Stimulated activated CD8-positive, alpha-beta memory T cell treated with anti-CD3 and anti-CD28 coated beads, Interleukin-15, amount 100 ng/mL, for 48 hours (primary cell): ENCODE measurements around the gene TSPAN5.

Source experiments
- DNase-seq, 2 donors: peaks; one replicate each; pipeline ENCODE4 v3.0.0-alpha.2; 2020; ENCODE audit warnings: low read depth in 2 of 2

Gene TSPAN5

DNA sequence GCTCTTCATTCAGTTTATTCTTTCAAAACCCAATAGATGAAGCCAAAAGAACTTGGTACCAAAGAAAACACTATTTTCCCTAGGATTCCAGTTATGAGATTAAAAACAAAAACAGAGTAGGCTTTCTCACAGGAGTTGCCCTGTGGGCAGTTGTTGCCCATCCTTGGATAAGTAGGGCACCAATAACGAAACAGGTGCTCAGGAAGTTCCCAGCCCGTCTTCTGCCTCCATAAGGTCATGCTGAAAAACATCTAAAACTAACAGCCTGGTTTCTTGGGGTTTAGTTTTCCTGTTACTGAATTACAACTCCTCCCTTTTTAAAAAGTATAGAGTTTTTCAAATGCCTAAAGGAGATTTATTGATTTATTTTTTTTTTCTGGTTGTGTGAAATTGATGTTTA lies 14.7 kb downstream of the TSPAN5 start:
- no peak for DNase-seq

DNA sequence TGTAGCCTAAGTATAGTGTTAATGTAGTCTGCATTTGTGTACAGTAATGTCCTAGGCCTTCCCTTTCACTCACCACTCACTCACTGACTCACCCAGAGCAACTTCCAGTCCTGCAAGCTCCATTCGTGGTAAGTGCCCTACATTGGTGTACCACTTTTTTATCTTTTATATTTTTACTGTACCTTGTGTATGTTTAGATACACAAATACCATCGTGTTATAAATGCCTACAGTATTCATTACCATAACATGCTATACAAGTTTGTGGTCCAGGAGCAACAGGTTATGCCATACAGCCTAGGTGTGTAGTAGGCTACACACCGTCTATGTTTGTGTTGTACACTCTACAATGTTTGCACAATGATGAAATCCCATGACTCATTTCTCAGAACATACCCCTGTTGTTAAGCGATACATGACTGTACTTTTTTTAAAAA lies 15.4 kb downstream of the TSPAN5 start:
- DNase-seq: no peak

DNA sequence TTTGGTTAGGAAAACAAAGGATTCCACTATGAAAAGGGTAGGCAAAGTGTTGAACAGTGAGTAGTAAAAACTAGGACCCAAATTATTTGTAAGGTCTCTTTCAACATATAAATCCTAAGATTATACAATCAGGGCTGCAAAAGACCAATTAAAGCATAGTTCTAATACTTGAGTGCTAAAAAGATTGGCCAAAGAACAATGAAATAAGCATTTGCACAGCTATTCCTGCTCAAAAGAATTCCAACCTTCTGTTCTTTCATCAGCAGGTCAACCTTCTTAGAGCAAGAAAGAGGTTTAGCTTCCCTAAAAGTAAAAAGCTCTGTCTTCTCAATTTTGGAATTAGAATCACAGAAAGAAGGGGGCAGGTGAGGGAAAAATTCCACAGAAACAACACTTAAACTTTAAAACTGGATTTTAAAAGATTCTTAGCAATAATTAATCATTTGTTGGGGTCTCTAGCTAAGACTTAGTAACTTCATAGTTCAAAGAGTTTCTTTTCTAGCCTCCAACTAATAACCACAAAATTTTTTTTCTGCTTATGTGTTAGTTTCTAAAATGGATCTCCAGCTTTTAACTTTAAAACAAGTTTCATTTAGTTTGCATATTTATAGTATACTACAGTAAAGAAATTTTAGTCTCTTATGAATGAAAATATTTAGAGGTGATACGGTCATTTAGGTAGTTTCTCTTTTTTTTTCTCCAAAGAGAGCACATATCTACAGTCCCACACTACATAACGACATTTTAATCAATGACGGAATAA lies 16.3 kb downstream of the TSPAN5 start:
- no peak for DNase-seq

DNA sequence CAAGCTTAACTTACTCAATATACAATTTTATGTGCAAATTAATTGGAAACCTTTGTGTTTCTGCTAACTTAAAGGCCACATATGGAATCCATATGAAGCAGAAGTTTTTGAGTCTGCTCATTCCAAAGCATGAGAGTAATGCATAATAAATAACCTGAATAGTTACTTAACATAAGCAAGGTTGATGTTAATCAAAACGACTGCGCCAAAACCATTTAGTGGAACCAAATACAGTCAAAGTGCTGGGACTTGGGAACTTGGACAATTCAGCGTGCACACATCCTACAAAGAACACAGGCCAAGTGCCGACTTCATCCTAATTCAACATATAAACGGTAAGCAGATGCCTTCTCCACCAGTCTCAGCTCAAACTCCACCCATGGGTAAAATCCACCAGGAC lies 17.0 kb downstream of the TSPAN5 start:
- DNase-seq: no peak

DNA sequence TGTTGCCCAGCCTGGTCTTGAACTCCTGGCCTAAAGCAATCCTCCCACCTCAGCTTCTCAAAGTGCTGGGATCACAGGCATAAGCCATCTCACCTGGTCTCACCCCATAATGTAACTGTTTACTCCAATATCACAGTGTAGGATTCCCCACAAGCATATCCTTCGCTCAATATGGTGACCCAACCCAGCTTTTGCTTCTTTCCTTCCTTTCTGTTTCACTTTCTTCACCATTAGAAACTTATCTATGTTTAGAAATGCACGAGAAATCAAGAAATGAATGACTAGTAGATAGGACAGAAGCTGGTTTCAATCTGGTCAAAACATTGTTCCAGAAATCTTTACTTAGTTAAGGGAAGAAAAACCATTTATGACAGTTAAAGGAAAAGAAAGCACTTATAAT lies 18.9 kb downstream of the TSPAN5 start:
- no peak for DNase-seq

DNA sequence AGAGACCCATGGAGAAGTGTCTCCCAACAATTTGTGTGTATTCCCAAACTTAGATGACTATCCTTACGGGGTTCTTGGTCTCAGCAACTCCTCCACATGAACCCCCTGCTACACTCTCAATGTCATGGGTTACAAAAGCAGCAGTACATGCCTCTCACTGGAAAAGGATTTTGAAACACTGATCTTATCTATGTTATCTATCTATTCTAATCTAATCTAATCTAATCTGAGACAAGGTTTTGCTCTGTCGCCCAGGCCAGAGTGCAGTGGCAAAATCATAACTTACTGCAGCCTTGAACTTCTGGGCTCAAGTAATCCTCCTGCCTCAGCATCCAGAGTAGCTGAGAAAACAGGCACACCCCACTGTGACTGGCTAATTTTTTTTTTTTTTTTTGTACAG lies 19.3 kb downstream of the TSPAN5 start:
- no peak for DNase-seq

DNA sequence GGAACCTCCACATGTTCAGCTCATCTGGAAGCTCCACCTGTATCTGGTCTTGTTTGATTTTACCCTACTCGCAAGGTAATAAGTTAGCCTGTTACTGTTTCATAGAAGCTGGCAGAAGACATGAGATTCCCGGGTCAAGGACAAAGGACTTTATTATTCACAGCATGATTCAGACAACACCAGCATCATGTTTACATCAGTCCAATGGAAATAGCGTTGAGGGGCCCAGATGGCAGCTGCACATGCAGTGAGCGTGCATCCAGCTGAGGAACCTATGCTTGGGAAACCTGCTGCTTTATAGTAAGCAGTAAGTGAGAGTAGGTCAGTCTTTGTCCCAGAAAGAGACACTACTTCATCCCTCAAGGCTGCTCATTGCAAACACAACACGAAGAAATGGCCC lies 19.8 kb downstream of the TSPAN5 start:
- DNase-seq: no peak

DNA sequence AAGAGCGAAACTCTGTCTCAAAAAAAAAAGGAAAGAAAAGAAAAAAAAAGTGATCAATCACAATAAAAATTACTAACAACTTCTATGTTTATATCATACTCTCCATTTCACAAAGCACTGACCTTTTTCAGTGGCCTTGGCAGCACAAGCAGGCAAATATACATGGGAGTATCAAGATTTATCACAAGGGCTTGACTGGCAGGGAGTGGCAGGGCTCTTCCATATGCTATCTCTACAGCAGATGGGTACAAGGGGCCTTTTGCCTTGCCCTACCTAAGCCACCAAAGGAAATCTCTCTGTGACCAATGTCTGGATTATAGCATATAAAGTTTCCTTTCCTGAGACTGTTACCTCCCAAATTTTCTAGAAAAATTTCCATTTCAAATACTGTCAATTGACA lies 24.4 kb downstream of the TSPAN5 start:
- DNase-seq: no peak

DNA sequence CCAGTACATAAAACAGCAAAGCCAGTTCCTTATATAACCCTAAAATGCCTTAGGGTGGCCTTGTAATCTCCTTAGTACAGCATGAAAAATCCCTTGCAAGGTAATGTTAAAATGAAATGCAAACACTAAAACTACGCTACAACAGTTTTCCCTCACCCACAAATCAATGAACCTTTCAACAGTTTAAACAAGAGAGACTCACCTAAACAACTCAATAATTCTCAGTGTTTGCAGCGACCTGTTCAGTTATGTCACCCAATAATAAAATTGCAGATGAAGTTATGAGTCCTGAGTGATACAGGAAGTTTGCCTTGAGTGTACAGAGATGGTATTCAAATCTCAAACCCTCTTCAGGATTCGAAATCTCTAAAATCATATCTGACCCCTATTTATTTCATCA lies 25.3 kb downstream of the TSPAN5 start:
- no peak for DNase-seq

DNA sequence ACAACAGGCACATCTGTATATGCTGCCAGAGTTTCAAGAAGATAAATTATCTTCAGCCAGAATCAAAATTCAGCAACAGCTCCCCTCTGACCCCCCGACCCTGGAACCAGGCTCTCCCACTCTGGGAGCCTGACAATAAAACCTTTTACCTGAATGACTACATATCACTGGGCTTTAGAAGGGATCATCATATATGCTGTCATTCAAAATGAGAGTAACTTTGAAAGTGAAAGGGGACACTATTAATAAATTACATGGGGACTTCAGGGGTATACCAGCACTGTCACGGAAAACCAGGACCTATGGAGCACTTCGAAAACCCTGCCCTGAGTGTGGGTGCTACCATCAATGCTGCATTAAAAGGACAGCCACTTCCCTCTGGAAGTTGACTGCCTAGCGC lies 26.2 kb downstream of the TSPAN5 start:
- no peak for DNase-seq

DNA sequence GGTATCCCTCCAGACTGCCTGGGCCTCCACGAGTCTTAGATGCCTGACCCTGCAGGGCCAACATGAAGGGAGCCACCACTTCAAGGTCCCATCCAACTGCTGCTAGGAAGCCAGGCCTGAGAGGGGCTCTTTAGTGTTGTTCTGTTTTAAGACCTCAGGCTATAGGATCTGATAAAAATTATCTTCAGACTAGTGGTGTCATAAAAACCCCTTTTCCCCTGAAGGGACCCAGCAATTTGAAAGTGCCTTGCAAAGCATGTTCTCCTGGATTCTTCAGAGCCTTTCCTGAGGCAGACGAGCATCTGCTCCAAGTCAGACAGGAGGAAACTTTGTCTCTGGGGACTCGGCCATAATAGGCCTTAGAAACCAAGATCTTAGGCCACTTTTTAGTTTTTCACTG lies 26.9 kb downstream of the TSPAN5 start:
- DNase-seq: no peak

DNA sequence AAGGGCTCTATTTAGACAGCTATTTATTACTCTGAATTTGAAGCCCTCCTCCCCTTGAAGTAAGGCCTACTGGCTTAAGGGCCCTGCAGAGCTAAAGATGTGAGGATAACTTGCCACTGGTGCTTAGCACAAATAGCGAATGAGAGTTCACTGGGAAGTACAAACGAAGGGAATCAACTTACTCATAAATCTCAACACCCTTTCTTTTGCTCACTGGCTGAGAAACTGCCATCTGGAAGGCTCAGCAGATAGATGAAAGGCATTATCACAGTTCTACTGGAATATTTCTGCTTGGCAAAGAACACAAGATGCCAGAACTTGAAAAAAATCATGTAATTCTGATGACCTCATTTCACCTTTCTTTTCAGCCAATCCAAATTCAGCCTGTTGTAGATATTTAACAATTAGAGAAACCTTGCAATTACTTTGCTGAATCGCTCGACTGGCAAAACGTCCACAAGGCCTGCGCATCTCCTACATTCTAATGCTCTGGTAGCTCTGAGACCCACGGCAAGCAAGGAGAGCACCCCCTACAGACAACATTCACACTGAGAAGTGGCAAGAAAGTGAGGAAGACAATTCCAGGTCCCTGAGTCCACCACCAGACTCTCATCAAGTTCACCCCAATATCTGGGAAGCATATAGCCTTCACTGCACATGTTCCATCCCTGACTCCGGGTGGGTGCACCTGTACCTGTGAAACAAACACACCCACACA lies 27.5 kb downstream of the TSPAN5 start:
- DNase-seq: no peak

DNA sequence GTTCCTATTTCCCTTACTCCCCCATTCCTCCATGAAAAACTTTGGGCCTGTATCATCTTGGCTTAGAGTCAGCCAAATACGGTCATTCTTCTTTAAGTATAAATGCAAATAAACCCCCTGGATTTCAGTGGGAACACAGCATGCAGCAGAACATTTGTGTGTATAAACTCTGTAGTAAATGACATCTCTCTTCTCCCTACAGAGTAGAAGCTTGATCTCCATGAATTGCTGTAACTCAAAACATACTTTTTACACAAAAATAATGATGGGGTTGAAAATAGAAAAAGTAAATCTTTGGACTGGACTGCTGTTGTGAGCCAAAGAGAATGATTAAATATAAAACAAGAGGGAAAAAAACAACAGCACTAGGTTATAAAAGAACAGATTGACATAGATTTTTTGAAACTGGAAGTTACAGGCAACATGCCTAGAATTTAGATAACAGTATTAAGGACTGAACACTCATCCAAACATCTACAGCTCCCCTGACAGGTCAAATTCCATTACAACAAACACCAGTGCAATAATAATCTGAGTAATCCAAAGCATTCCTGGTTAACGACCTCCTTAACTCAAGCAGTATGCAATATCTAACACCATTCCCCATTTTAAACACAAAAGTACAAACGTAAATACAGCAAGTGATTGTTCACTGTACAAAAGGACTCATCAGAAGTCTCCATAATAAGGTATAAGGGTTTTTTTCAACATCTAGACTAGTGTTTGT lies 30.7 kb downstream of the TSPAN5 start:
- no peak for DNase-seq

DNA sequence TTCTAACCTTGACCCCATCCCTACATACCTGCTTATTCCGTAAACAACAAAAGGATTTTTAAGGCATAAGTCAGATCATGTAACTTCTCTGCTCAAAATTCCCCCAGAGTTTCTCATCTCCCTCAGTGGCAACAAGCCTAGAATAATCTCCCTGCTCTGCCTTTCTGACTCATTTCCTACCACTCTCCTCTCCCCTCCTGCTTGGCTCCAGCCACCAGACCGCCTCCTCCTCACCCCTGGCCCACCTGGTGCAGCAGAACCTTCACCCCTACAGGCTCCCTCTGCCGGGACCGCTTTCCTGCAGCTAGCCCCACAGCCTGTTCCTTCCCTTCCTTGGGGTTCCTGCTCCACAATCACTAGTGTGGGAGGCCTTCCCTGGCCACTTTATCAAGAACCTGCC lies 32.1 kb downstream of the TSPAN5 start:
- DNase-seq: no peak

DNA sequence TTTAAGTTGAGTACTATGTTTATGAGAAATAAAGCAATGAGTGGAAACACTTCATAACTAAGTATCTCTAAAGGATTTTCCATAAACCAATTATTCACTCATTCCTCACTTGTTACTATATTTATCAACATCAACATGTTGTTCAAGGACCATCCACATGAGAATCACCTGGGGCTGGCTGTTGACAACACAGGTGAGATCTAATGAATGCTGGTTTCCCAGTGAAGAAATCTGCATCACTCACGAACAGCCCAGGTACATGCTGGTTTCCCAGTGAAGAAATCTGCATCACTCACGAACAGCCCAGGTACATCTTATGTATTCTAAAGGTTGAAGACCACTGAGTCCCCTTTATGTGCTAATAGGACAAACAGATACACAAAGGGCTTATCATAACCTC lies 32.5 kb downstream of the TSPAN5 start:
- DNase-seq: no peak

DNA sequence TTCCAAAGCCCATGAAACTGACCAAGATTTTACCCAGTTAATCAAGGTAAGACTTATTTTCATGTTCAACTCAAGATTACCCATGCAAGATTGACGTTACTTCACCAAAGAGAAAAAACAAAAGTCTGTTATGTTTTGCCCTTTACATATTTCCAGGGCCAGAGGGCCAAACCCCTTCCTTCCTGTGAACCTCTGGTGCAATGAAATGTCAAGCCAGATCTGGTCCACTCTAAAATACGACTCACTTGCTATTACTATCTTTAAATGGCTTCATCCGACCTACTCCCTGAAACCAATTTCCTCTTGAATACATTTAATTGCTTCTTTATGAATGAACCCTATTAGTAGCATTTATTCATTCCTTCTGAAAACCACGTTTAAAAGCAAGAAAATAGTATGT lies 33.0 kb downstream of the TSPAN5 start:
- DNase-seq: no peak

DNA sequence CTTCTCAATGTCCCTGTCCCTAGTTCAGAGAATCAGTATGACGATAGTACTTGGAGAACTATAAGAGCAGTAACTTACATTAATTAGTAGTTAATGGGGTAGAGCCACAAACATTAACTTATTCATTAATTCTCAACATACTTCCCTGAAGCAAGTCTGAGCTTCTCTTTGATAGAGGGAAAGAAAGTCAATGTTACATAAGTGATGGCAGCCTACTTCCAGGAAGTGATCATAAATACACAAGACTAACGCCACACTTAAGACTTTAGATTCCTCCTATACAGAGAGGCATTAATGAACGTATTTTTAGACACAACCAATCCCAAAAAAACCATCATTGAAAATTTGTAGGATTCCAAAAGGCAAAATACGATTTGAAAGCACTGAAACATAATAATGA lies 33.8 kb downstream of the TSPAN5 start:
- no peak for DNase-seq

DNA sequence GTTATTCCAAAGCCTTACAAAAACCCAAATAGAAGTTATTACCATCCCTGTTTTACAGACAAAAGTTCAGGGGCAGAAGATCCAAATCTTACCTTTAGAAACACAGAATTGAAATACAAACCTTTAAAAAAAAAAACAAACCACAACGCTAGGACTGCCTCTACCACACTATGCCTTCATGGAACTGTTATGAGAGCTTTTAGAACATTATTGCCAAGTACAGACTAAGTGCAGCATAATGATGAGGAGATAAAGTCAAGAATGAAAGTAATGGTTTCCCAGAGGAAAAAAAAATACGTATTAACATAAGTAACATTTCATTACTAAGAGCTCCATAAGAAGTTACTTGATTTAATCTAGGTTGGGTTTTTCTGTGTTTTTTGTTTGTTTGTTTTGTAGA lies 34.3 kb downstream of the TSPAN5 start:
- DNase-seq: no peak

DNA sequence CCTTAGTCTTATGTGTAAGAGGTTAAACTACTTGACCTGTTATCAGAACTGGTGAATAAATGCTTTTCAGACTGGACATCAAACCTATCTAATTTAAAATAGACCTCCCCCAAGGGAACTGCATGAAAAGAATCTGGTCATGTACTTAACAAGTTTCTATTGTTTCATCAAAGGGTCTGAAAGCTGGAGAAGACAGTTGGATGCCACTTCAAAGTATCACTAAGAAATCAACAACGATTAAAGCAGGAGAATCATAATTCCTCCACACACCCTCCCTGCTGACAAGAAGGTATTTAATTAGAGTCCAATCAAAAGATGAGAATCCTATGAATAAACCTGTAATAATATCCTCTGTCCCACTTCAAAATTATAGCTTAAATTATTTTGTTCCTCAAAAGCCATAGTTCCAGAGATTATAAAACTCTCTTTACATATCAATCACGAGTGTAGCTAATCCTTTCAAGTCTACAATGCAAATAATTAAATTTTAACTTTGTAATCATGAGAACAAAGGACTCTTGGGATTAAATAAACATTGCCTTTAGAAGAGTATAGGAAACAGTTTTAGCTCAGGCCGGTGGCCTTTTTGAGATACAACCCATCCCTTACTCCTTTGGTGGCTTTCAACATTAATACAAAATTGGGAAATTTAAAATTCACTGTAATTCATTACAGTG lies 35.1 kb downstream of the TSPAN5 start:
- no peak for DNase-seq

DNA sequence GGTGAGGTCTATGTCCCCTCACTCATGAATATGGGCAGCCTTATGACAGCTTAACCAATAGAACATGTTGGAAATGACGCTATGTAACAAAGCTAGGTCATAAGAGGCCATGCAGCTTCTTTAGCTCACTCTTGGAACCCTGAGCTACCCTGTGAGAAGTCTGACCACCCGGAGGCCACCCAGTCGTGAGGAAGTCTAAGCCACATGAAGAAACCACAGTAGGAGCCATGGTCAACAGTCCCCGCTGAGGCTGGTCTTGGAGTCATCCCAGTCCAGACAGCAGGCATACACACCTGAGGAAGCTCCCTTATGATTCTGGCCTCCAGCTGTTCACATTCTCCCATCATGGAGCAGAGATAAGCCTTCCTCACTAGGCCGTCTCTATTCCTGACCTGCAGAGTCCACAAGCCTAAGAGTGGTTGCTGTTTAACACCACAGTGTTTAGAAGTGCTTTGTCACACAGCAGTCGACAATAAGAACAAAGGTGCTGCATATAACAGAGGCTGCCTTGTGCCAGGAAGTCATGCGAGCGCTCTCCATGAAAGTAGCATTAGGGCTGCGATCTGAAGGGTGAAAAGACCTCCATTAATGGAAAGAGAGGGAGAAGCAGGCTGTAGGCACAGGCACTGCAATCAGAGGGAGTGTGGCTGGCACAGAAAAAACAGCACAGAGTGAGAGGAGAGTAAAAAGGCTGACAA lies 38.2 kb downstream of the TSPAN5 start:
- DNase-seq: no peak

DNA sequence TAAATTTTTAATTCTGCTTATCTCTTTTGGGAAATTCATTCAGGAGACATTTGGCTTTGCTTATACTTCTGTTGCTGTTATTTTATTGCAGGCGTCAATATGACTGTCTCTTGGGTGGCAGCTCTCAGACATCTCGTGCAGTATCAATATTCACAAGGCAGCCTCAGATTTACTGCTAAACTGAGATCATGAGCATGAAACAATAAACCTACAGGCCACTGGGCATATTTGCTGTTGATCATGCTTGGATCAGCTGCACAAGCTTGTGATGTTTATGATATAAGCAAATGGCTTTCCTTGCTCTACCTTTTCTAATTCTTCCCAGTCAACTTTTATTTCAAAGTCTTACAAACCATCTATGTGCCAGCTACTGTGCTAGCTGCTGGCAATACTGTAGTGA lies 39.2 kb downstream of the TSPAN5 start:
- DNase-seq: no peak

DNA sequence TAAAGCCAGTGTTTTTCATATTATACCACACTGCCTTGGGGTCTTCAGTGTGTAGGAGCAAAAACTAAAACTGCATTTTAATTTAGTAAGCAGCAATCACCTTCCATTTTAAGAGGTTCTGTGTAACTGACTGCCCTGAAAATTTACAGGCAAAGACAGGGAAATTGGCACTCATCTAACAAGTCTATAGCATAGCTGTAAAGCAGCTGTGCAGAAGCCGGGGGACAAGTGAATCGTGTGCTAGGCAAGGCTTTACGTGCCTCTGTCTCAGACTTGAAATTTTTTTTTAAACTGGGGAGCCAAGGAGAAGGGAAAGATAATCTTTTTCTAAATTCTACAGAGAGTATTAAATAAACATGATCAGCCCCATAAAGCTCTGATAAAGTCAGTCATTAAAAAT lies 39.7 kb downstream of the TSPAN5 start:
- no peak for DNase-seq
